Measurements from ENCODE around the gene LRRC73.
"Not testable (repeated sequence)": the region's sequence is repeated elsewhere in the genome, so short reads cannot be mapped to it uniquely, and the experiment has no call there.

The LRRC73 gene

GRCh38 chr6:43459535-43459934 is 50.6 kb downstream of the LRRC73 start:
- Histone ChIP-seq H3K36me3 (ENCODE audit: insufficient read depth, low read length) (no peaks in the 10 kb centered on the region), H3K9me3 (ENCODE audit: low read depth, low read length) (no peaks in the 10 kb centered on the region), H3K9ac (ENCODE audit: insufficient read length) (no peak overlapping the region), H3K27ac (no peak overlapping the region), H3K4me3 (no peak overlapping the region)
- DNase-seq (ENCODE audit: low read depth, low spot score) = no peak
- TF ChIP-seq FOXP2 (optimal IDR thresholded peaks at IDR 0.05; ENCODE audit: control extremely low read depth, extremely low read length, insufficient read depth) = no peak
- TF ChIP-seq EZH2 (IDR thresholded peaks at IDR 0.05) = no peak
- TF ChIP-seq POLR2AphosphoS5 (IDR thresholded peaks at IDR 0.05; ENCODE audit: borderline replicate concordance, low read depth, low read length) = no peak

- H3K9me3 ChIP-seq (ENCODE audit: low read depth, low read length); H3K36me3 ChIP-seq (ENCODE audit: insufficient read depth, low read length); DNase-seq (ENCODE audit: low read depth, low spot score); H3K27ac ChIP-seq; H3K9ac ChIP-seq (ENCODE audit: insufficient read length); H3K4me3 ChIP-seq: not testable (repeated sequence)
Observed at GRCh38 chr6:43458154-43458553, 52.0 kb downstream of the LRRC73 start.

- H3K36me3 ChIP-seq (ENCODE audit: insufficient read depth, low read length) = peaks cover 3% of the 10 kb centered on the region; the same call in 1 of the 2 replicates
- H3K27ac ChIP-seq = no peak overlapping the region
- H3K4me3 ChIP-seq = no peak overlapping the region
- H3K9me3 ChIP-seq (ENCODE audit: low read depth, low read length) = no peaks in the 10 kb centered on the region
- DNase-seq (ENCODE audit: low read depth, low spot score) = no peak
- TF ChIP-seq POLR2AphosphoS5 (IDR thresholded peaks at IDR 0.05; ENCODE audit: borderline replicate concordance, low read depth, low read length) (no peak), FOXP2 (optimal IDR thresholded peaks at IDR 0.05; ENCODE audit: control extremely low read depth, extremely low read length, insufficient read depth) (no peak), EZH2 (IDR thresholded peaks at IDR 0.05) (no peak)
- no peak overlapping the region for H3K9ac ChIP-seq (ENCODE audit: insufficient read length)
Observed at GRCh38 chr6:43457643-43458042, 52.5 kb downstream of the LRRC73 start.
